OCI-LY7 (cell line): ENCODE measurements around the gene SLC35E2B. TPM values are rescaled to one million over a fixed set of nuclear protein-coding genes. Genes with fewer than 3 reads are reported as not detected.

Experiments
- BruUV-seq: library from RNA; stranded (reverse); fragments of 400-500 nt; replicated peaks from 2 replicates; lab custom pipeline; 2021; lab: Mats Ljungman, UMichigan
- CTCF ChIA-PET: fragments of 300-600 bp; sonication (Branson Sonifier 250); formaldehyde crosslinking; loops from one replicate; lab custom pipeline; 2022; ENCODE audit warnings: antibody characterized with exemption; ENCODE audit not compliant: unreplicated experiment; lab: Charles Lee
- POLR2A ChIA-PET: fragments of 300-600 bp; sonication (Branson Sonifier 250); formaldehyde crosslinking; loops from one replicate; lab custom pipeline; 2022; ENCODE audit warnings: antibody characterized with exemption; lab: Charles Lee
- DNase-seq: peaks from one replicate; pipeline ENCODE4 v3.0.0-alpha.2; 2015; ENCODE audit warnings: low spot score
- H2AFZ ChIP-seq: fragments of 200-600 bp; sonication (generic), shearing (Covaris generic); 2 replicates; pipeline ENCODE4 v1.6.1; 2014; ENCODE audit warnings: mild to moderate bottlenecking, antibody characterized with exemption, low read length, moderate library complexity
- H3K27ac ChIP-seq: fragments of 200-600 bp; sonication (generic); 2 replicates; pipeline ENCODE4 v1.5.1; 2014; ENCODE audit warnings: mixed run types, low read depth, mild to moderate bottlenecking, moderate library complexity, low read length, inconsistent platforms; ENCODE audit not compliant: poor library complexity, severe bottlenecking
- H3K36me3 ChIP-seq: fragments of 200-600 bp; sonication (generic); 2 replicates; pipeline ENCODE4 v1.6.1; 2014; ENCODE audit warnings: mild to moderate bottlenecking, antibody characterized with exemption, low read length, moderate library complexity, mixed read lengths; ENCODE audit not compliant: insufficient read depth
- H3K4me1 ChIP-seq: fragments of 200-600 bp; sonication (generic); 2 replicates; pipeline ENCODE4 v1.5.1; 2014; ENCODE audit warnings: mild to moderate bottlenecking, low read length; ENCODE audit not compliant: insufficient read depth, poor library complexity, severe bottlenecking
- H3K4me2 ChIP-seq: fragments of 200-600 bp; sonication (generic); 2 replicates; pipeline ENCODE4 v1.6.1; 2014; ENCODE audit warnings: mild to moderate bottlenecking, low read length
- H3K4me3 ChIP-seq: fragments of 200-600 bp; sonication (generic); 2 replicates; pipeline ENCODE4 v1.5.1; 2014; ENCODE audit warnings: mild to moderate bottlenecking, low read depth, low read length; ENCODE audit not compliant: poor library complexity, severe bottlenecking
- H3K79me2 ChIP-seq: fragments of 200-600 bp; sonication (generic); 2 replicates; pipeline ENCODE4 v1.6.1; 2016; ENCODE audit warnings: low read depth, mild to moderate bottlenecking, low read length, moderate library complexity, mixed read lengths; ENCODE audit not compliant: insufficient read depth
- H3K9me2 ChIP-seq: fragments of 200-600 bp; sonication (generic); 2 replicates; pipeline ENCODE4 v1.6.1; 2016; ENCODE audit warnings: mild to moderate bottlenecking, low read length, mixed read lengths; ENCODE audit not compliant: insufficient read depth
- H3K9me3 ChIP-seq: fragments of 200-600 bp; sonication (generic); 2 replicates; pipeline ENCODE4 v1.6.1; 2014; ENCODE audit warnings: mild to moderate bottlenecking, mixed run types, low read length, mixed read lengths
- H4K20me1 ChIP-seq: fragments of 200-600 bp; sonication (generic); 2 replicates; pipeline ENCODE4 v1.6.1; 2014; ENCODE audit warnings: mild to moderate bottlenecking, antibody characterized with exemption, low read length, moderate library complexity, mixed read lengths; ENCODE audit not compliant: insufficient read depth
- CTCF ChIP-seq: fragments of 200-600 bp; sonication (generic); conservative IDR thresholded peaks from 2 replicates; pipeline ENCODE4 v1.5.1; 2014; ENCODE audit warnings: mild to moderate bottlenecking, antibody characterized with exemption, low read length, moderate library complexity, mixed read lengths
- EZH2phosphoT487 ChIP-seq: fragments of 200-600 bp; sonication (generic); IDR thresholded peaks from 2 replicates; pipeline ENCODE4 v1.6.1; 2018; ENCODE audit warnings: low read depth, borderline replicate concordance, mild to moderate bottlenecking, mixed run types, antibody characterized with exemption, low read length, moderate library complexity, mixed read lengths
- intact Hi-C: fragments of 100-400 bp; cut with micrococcal nuclease; formaldehyde crosslinking; loops from one replicate; pipeline ENCODE4 v1.10.0; 2022; ENCODE audit not compliant: unreplicated experiment
- total RNA-seq, 2 experiments: library from RNA; depleted of rRNA in 1 of 2; stranded (reverse); fragments of >200 nt in 1 of 2; shearing (Covaris generic) in 1 of 2; gene quantifications; 2 replicates each; pipeline ENCODE4 v1.2.3, GENCODE V29; 2014 to 2022

The SLC35E2B gene
- total RNA-seq, 2 experiments from 2014 or later, result 26.6 to 58.9 TPM

DNA sequence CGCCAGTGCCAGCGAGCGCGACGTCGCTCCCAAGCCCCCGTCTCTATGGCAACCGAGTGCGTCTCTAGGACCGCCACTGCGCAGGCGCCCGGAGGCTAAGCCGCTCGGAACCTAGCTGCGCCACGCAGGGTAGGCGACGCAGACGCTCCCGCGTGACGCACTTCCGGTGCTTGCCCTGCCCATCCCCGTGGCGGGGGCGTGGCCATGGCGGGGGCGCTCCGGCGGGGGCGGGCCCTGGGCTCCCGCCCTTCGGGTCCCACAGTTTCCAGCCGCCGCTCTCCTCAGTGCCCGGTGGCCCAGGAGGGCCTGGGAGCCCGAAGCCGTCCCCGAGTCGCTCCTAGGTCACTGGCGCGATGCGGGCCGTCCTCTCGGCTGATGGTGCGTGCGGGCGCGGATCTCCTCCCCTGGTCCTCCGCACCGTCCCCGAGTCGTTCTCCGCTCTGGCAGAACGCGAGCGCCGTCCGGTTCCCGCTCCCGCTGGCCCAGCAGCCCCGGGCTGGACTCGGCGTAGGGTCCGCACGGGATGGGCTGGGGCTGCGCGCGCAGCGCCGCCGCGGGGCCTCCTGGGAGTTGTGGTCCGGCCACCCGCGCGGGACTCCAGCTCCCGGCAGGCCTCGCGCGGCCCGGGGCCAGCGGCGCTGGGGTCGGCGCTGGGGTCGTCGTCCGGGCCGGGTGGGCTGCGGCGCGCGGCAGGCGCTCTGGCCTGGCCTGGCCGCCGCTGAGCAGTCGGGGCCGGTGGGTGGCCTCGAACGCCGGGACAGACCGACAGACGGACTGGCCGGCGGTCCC is 77.1 kb downstream of the SLC35E2B start, which contains the start of gene MIB2:
MIB2 (plus strand) TSS at position 245 of the 789 bp plus-strand sequence. CDS start 7,953 bp downstream, outside the sequence.
- ChIA-PET POLR2A (interaction anchor here (0.6 to 1.9 kb wide), 4 partner anchors 11 to 299 kb away, joined by 3 to 4 read pairs (median 3); no protein-coding TSS in a partner anchor), CTCF (no interaction called here)
- intact Hi-C loops, result loop anchor here (1.0 to 5.0 kb wide), 2 partner anchors 8 to 43 kb away; partner anchors contain the start of gene SSU72
- DNase-seq, result peak; percentile 99
- Histone ChIP-seq H3K4me2 (peak within 1 kb of the TSS; percentile 95), H3K79me2 (peaks cover 14% of the 10 kb centered on the region; the same call in 1 of the 2 replicates), H3K4me1 (peaks cover 26% of the 10 kb centered on the region), H3K9me3 (no peaks in the 10 kb centered on the region), H3K36me3 (no peaks in the 10 kb centered on the region), H3K9me2 (no peaks in the 10 kb centered on the region), H3K27ac (peak within 1 kb of the TSS; percentile 87), H4K20me1 (no peaks in the 10 kb centered on the region), H2AFZ (peak within 1 kb of the TSS; percentile 53; the same call in 1 of the 2 replicates), H3K4me3 (peak within 1 kb of the TSS; percentile 85)
- no TSS peak for BruUV-seq
- TF ChIP-seq CTCF, result no peak
- TF ChIP-seq EZH2phosphoT487, result no peak

DNA sequence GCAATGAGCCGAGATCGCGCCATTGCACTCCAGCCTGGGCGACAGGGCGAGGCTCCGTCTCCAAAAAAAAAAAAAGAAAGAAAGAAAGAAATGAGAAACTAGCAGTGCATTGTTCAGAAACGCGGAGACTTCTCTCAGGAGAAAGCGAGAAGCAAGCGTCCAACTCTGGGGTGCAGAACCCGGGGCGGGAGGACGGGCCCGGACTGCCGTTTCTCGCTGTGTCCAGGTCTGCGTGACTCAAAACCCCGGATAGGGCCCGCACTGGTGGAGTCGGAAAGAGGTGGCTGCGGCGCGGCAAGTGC is 77.7 kb downstream of the SLC35E2B start:
- Histone ChIP-seq H3K4me3 (peak overlapping the region; percentile 85), H3K36me3 (no peaks in the 10 kb centered on the region), H3K9me3 (no peaks in the 10 kb centered on the region), H3K27ac (peak overlapping the region; percentile 87), H3K9me2 (no peaks in the 10 kb centered on the region), H4K20me1 (no peaks in the 10 kb centered on the region), H3K4me1 (peaks cover 31% of the 10 kb centered on the region), H2AFZ (no peak overlapping the region), H3K4me2 (peak overlapping the region; percentile 95), H3K79me2 (peaks cover 14% of the 10 kb centered on the region; the same call in 1 of the 2 replicates)
- ChIA-PET POLR2A (interaction anchor here (1.2 to 1.9 kb wide), 3 partner anchors 10 to 64 kb away, joined by 3 to 4 read pairs (median 3); no protein-coding TSS in a partner anchor), CTCF (interaction anchor here (1.2 kb wide), 1 partner anchor 10 kb away, joined by 13 read pairs; no protein-coding TSS in a partner anchor)
- TF ChIP-seq EZH2phosphoT487 (no peak), CTCF (no peak)
- BruUV-seq, result no TSS peak
- no peak for DNase-seq
- intact Hi-C loops, result loop anchor here (1.0 to 5.0 kb wide), 2 partner anchors 8 to 43 kb away; partner anchors contain the start of gene SSU72
